Neural cell (in vitro differentiated cells): ENCODE data around the gene SUN1. TPM values are rescaled to one million over a fixed set of nuclear protein-coding genes. Genes with fewer than 3 reads are reported as not detected.

ENCODE experiments used
- H2AFZ ChIP-seq: fragments of 200-600, 300-800 bp; sonication (generic), shearing (Covaris generic); 2 replicates; pipeline ENCODE4 v1.6.0; 2014; ENCODE audit warnings: low read depth, mild to moderate bottlenecking, antibody characterized with exemption, low read length, moderate library complexity
- H3F3A ChIP-seq: fragments of 200-600 bp; shearing (Covaris generic); 2 replicates; pipeline ENCODE4 v1.6.1; 2016; ENCODE audit warnings: mild to moderate bottlenecking, moderate library complexity, mixed read lengths, antibody characterized with exemption, low read length; ENCODE audit not compliant: insufficient read depth, poor library complexity, severe bottlenecking
- H3K27ac ChIP-seq: fragments of 200-600, 300-800 bp; sonication (generic), shearing (Covaris generic); 2 replicates; pipeline ENCODE4 v1.5.1; 2014; ENCODE audit warnings: mild to moderate bottlenecking, low read length, moderate library complexity
- H3K27me3 ChIP-seq: fragments of 300-800, 200-600 bp; sonication (generic), shearing (Covaris generic); 2 replicates; pipeline ENCODE4 v1.6.0; 2014; ENCODE audit warnings: mild to moderate bottlenecking, low read depth, low read length, moderate library complexity; ENCODE audit not compliant: insufficient read depth
- H3K36me3 ChIP-seq: fragments of 300-800, 200-600 bp; sonication (generic), shearing (Covaris generic); 2 replicates; pipeline ENCODE4 v1.5.1; 2014; ENCODE audit warnings: mild to moderate bottlenecking, antibody characterized with exemption, low read length, moderate library complexity; ENCODE audit not compliant: insufficient read depth
- H3K4me2 ChIP-seq: fragments of 300-800, 200-600 bp; sonication (generic), shearing (Covaris generic); 2 replicates; pipeline ENCODE4 v1.6.0; 2014; ENCODE audit warnings: mild to moderate bottlenecking, low read length
- H3K4me3 ChIP-seq: fragments of 300-800, 200-600 bp; sonication (generic), shearing (Covaris generic); 2 replicates; pipeline ENCODE4 v1.5.1; 2014; ENCODE audit warnings: mild to moderate bottlenecking, low read length, moderate library complexity
- H3K79me2 ChIP-seq: fragments of 200-600 bp; shearing (Covaris generic); replicated peaks from 2 replicates; pipeline ENCODE4 v1.6.0; 2014; ENCODE audit warnings: mild to moderate bottlenecking, low read length, moderate library complexity; ENCODE audit not compliant: insufficient read depth
- H3K9ac ChIP-seq: fragments of 300-800, 200-600 bp; sonication (generic), shearing (Covaris generic); 2 replicates; pipeline ENCODE4 v1.6.1; 2016; ENCODE audit warnings: mild to moderate bottlenecking, low read length, mixed read lengths
- H3K9me2 ChIP-seq: fragments of 200-600 bp; shearing (Covaris generic); 2 replicates; pipeline ENCODE4 v1.6.1; 2016; ENCODE audit warnings: mild to moderate bottlenecking, low read length, mixed read lengths; ENCODE audit not compliant: insufficient read depth
- H3K9me3 ChIP-seq: fragments of 200-600, 300-800 bp; sonication (generic), shearing (Covaris generic); 2 replicates; pipeline ENCODE4 v1.6.1; 2016; ENCODE audit warnings: mild to moderate bottlenecking, mixed run types, low read length, moderate library complexity, mixed read lengths
- H4K20me1 ChIP-seq: fragments of 200-600 bp; shearing (Covaris generic); 2 replicates; pipeline ENCODE4 v1.6.1; 2016; ENCODE audit warnings: mild to moderate bottlenecking, mixed run types; ENCODE audit not compliant: insufficient read depth
- CTCF ChIP-seq: fragments of 450-650 bp; IDR thresholded peaks from 2 replicates; pipeline ENCODE4 v1.5.1; 2014; ENCODE audit warnings: antibody characterized with exemption, mild to moderate bottlenecking, moderate library complexity; ENCODE audit not compliant: poor library complexity, severe bottlenecking
- EP300 ChIP-seq: fragments of 450-650 bp; conservative IDR thresholded peaks from 2 replicates; pipeline ENCODE4 v1.6.1; 2014; ENCODE audit warnings: antibody characterized with exemption, mild to moderate bottlenecking, moderate library complexity; ENCODE audit not compliant: poor library complexity, severe bottlenecking
- EZH2 ChIP-seq: fragments of 200-600, 300-800 bp; shearing (Covaris generic), sonication (generic); IDR thresholded peaks from 2 replicates; pipeline ENCODE4 v1.6.1; 2014; ENCODE audit warnings: antibody characterized with exemption, low read length, borderline replicate concordance, mild to moderate bottlenecking; ENCODE audit not compliant: insufficient read depth, poor library complexity, severe bottlenecking
- MXI1 ChIP-seq: fragments of 450-650 bp; conservative IDR thresholded peaks from 2 replicates; pipeline ENCODE4 v1.6.1; 2014; ENCODE audit warnings: antibody characterized with exemption, mild to moderate bottlenecking; ENCODE audit not compliant: poor library complexity, severe bottlenecking
- POLR2AphosphoS5 ChIP-seq: IDR thresholded peaks from 2 replicates; pipeline ENCODE4 v1.6.1; 2012
- RAD21 ChIP-seq: fragments of 450-650 bp; conservative IDR thresholded peaks from 2 replicates; pipeline ENCODE4 v1.6.1; 2014; ENCODE audit warnings: antibody characterized with exemption, mild to moderate bottlenecking, moderate library complexity
- REST ChIP-seq: IDR thresholded peaks from 2 replicates; pipeline ENCODE4 v1.6.1; 2012; ENCODE audit warnings: borderline replicate concordance
- SMC3 ChIP-seq: fragments of 450-650 bp; conservative IDR thresholded peaks from 2 replicates; pipeline ENCODE4 v1.6.1; 2014; ENCODE audit warnings: antibody characterized with exemption, mild to moderate bottlenecking, moderate library complexity; ENCODE audit not compliant: poor library complexity
- TAF1 ChIP-seq: IDR thresholded peaks from 2 replicates; pipeline ENCODE4 v1.6.1; 2012; ENCODE audit warnings: low read depth
- polyA plus RNA-seq: library from polyadenylated mRNA; depleted of rRNA; stranded (reverse); fragments of >200 nt; gene quantifications from 2 replicates; pipeline ENCODE4 v1.2.3, GENCODE V29; 2014

The SUN1 gene
- polyA plus RNA-seq, 1 donor from 2014 or later, result 309 TPM

GRCh38 chr7:891291-891690, 59.0 kb downstream of the SUN1 start:
- Histone ChIP-seq H3K27ac (no peak overlapping the region), H2AFZ (no peak overlapping the region), H3K36me3 (no peaks in the 10 kb centered on the region), H3K4me2 (no peak overlapping the region), H3K79me2 (no peaks in the 10 kb centered on the region), H3F3A (no peaks in the 10 kb centered on the region), H3K9me2 (no peaks in the 10 kb centered on the region), H3K4me3 (no peak overlapping the region), H3K9me3 (no peaks in the 10 kb centered on the region), H3K27me3 (no peaks in the 10 kb centered on the region), H3K9ac (no peak overlapping the region), H4K20me1 (no peaks in the 10 kb centered on the region)
- TF ChIP-seq SMC3 (no peak), POLR2AphosphoS5 (no peak), RAD21 (no peak), EP300 (no peak), CTCF (no peak), TAF1 (no peak), EZH2 (no peak), REST (no peak), MXI1 (no peak)

- no peaks in the 10 kb centered on the region for H3F3A ChIP-seq
- H3K4me3 ChIP-seq, result no peak overlapping the region
- H3K9me2 ChIP-seq, result no peaks in the 10 kb centered on the region
- no peaks in the 10 kb centered on the region for H3K79me2 ChIP-seq
- H2AFZ ChIP-seq, result no peak overlapping the region
- H3K36me3 ChIP-seq, result no peaks in the 10 kb centered on the region
- H3K27ac ChIP-seq, result no peak overlapping the region
- no peak overlapping the region for H3K9ac ChIP-seq
- no peak for TF ChIP-seq REST
- no peak for TF ChIP-seq MXI1
- no peak for TF ChIP-seq RAD21
- no peak for TF ChIP-seq CTCF
- no peak for TF ChIP-seq TAF1
- no peak for TF ChIP-seq POLR2AphosphoS5
- TF ChIP-seq SMC3, result no peak
- no peak for TF ChIP-seq EP300
- no peak for TF ChIP-seq EZH2
- no peak overlapping the region for H3K4me2 ChIP-seq
- no peaks in the 10 kb centered on the region for H4K20me1 ChIP-seq
- H3K27me3 ChIP-seq, result no peaks in the 10 kb centered on the region
- H3K9me3 ChIP-seq, result no peaks in the 10 kb centered on the region
Measured at GRCh38 chr7:891805-892204, 59.5 kb downstream of the SUN1 start.
